Uterus (tissue), 2 donors: ENCODE results near the gene SLC22A4.
A peak's percentile ranks its signal among the peaks of the same experiment; 100 is the strongest.

Experiments
- POLR2A ChIP-seq, 2 donors: fragments of 450-650 bp; IDR thresholded peaks; one replicate each; pipeline ENCODE4 v1.6.1; 2016; ENCODE audit warnings: antibody characterized with exemption in 2 of 2, mild to moderate bottlenecking in 1 of 2, moderate library complexity in 1 of 2
- TF ChIP-seq, protein P1 (sequence below), 4 experiments: fragments of 200-600 bp in 2 of 4; fragments of 450-650 bp in 2 of 4; sonication (generic) in 2 of 4; IDR thresholded peaks; one replicate each; pipeline ENCODE4 v1.5.1; 2016 to 2019; ENCODE audit warnings: antibody characterized with exemption in 4 of 4, mild to moderate bottlenecking in 2 of 4, moderate library complexity in 1 of 4

DNA sequence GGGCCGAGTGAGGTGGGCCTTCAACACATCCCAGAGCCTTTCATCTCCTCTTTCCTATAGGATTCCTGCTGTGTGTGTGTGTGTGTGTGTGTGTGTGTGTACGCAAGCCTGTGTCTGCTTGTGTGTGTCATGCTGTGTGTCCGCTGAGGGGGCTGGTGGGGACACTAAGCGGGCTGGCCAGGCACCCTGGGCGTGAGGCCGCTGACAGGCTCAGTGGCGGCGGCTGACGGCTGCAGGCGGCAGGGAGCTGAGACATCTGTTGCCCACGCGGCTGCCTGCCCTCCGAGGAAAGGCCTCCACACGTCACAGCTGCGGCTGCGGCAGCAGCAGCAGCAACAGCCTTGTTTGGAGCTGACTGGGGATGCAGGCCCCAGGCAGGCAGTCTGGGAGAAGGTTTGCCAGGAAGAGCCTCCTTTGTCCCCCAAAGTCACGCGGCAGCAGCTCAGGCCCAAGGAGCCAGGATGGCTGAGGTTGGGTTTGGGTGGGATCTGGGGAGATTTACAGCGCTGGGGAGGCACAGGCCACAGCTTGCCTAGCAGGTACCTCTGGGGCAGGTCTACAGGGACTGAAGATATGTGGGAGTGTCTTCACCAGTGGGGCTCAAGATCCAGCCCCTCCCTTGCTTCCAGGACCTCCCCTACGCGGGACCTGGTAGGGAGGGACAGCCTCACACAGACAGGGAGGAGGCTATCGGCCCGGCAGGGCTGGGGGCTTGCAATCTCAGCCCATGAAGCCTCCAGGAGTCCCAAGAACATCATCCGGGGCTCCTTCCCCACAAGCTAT lies 34.9 kb upstream of the SLC22A4 start:
- TF ChIP-seq, protein P1, sequence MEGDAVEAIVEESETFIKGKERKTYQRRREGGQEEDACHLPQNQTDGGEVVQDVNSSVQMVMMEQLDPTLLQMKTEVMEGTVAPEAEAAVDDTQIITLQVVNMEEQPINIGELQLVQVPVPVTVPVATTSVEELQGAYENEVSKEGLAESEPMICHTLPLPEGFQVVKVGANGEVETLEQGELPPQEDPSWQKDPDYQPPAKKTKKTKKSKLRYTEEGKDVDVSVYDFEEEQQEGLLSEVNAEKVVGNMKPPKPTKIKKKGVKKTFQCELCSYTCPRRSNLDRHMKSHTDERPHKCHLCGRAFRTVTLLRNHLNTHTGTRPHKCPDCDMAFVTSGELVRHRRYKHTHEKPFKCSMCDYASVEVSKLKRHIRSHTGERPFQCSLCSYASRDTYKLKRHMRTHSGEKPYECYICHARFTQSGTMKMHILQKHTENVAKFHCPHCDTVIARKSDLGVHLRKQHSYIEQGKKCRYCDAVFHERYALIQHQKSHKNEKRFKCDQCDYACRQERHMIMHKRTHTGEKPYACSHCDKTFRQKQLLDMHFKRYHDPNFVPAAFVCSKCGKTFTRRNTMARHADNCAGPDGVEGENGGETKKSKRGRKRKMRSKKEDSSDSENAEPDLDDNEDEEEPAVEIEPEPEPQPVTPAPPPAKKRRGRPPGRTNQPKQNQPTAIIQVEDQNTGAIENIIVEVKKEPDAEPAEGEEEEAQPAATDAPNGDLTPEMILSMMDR (IDR thresholded peaks at IDR 0.05) = no peak
- peak; percentile 30 to 62 for TF ChIP-seq POLR2A (IDR thresholded peaks at IDR 0.05)
